HFF-Myc (cell line): ENCODE measurements around the gene DHRSX.

Experiments used
- DNase-seq: peaks from one replicate; pipeline ENCODE4 v3.0.0-alpha.2; 2011; ENCODE audit warnings: low read depth; ENCODE audit errors: extremely low read depth
- H3K4me3 ChIP-seq: replicated peaks from 2 replicates; pipeline ENCODE4 v1.5.1; 2011; ENCODE audit warnings: low read depth, mild to moderate bottlenecking, control low read depth, low read length
- TF ChIP-seq, protein P1 (sequence below): IDR thresholded peaks from 2 replicates; pipeline ENCODE4 v1.5.1; 2012; ENCODE audit warnings: mild to moderate bottlenecking, low read depth, low read length, control low read depth; ENCODE audit errors: missing control alignments

Gene DHRSX

DNA sequence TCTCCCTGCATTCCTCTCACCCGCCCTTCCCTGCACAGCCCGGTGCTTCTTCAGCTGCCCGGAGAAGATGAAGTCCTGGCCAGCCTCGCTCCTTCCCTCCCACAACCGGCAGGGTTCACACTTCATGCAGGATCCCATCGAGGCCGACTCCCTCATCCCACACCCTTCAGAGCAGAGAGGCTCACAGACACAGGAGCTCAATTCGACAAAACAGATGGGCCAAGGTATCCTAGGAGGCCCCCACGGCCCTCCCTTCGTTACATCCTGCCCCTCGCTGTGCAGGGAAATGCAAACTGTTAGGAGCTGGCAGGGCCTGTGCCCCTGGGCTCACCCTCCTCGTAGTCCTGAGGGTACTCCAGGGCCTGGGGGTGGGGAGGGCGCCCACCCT is 238.1 kb downstream of the DHRSX start:
- TF ChIP-seq, protein P1, sequence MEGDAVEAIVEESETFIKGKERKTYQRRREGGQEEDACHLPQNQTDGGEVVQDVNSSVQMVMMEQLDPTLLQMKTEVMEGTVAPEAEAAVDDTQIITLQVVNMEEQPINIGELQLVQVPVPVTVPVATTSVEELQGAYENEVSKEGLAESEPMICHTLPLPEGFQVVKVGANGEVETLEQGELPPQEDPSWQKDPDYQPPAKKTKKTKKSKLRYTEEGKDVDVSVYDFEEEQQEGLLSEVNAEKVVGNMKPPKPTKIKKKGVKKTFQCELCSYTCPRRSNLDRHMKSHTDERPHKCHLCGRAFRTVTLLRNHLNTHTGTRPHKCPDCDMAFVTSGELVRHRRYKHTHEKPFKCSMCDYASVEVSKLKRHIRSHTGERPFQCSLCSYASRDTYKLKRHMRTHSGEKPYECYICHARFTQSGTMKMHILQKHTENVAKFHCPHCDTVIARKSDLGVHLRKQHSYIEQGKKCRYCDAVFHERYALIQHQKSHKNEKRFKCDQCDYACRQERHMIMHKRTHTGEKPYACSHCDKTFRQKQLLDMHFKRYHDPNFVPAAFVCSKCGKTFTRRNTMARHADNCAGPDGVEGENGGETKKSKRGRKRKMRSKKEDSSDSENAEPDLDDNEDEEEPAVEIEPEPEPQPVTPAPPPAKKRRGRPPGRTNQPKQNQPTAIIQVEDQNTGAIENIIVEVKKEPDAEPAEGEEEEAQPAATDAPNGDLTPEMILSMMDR: no peak
- DNase-seq: no peak
- no peak overlapping the region for H3K4me3 ChIP-seq

DNA sequence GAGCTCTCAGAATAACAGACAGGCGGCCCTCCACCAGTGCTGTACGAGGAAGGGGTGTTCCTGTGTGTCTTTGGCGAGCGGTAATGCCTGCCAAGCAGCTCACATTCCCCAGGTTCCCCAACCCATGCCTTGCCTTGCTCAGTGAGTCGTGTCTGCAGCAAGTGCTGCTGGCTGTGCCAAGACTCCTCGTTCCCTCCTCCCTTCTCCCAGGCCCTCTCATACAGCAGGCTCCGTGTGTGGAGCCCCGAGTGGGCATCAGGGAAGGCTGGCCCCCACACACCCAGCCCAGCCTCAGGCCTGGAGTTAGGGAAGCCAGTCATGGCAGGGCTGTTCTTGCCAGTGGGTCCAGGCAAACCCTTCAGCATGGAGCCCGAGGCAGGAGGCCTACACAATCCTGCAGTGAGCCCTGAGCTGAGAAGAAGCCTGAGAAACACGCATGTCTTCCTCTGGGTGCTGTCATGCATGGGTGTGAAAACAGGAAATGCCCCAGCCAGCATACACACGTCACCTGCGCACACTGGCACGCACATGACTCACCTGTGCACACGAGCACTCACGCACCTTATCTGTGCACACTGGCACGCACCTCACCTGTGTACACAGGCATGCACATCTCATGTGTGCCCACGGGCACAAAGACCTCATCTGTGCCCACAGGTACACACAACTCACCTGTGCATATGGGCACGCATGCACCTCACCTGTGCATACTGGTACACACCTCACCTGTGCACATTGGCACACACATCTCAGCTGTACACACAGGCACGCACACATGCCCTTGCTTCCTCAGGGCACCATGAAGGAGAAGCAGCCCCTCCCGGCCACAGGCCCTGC is 238.7 kb downstream of the DHRSX start:
- H3K4me3 ChIP-seq: no peak overlapping the region
- no peak for DNase-seq
- TF ChIP-seq, protein P1: no peak

DNA sequence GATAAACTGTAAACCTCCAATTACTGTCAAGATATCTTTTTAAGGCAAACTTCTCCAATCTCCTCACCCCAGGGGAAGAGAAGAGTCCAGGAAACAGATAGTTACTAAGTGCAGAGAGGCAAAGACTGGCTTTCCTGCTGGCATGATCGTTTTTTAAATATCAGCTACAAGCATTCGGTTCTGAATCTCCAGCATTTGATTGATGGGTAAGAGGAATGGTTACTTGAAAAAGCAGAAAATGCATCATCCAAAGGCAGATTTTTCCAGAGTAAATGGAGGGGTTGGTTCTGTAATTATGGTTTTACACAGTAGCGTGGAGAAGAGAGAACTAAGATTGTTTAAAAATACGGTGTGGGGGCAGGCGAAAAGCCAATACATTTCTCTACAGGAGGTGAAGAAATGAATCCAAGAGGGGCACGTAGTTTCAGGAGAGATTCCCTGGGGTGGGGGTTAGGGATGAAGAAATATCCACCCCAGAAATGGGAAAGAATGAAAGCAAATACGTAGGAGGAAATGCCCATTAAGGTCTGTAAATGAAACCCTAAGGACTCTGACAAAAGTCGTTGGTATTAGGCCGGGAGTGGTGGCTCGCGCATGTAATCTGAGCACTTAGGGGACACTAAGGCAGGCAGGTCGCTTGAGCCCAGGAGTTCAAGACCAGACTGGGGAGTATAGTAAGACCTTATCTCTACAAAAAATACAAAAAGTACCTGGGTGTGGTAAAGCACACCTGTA is 248.3 kb downstream of the DHRSX start:
- H3K4me3 ChIP-seq: no peak overlapping the region
- TF ChIP-seq, protein P1: no peak
- no peak for DNase-seq

DNA sequence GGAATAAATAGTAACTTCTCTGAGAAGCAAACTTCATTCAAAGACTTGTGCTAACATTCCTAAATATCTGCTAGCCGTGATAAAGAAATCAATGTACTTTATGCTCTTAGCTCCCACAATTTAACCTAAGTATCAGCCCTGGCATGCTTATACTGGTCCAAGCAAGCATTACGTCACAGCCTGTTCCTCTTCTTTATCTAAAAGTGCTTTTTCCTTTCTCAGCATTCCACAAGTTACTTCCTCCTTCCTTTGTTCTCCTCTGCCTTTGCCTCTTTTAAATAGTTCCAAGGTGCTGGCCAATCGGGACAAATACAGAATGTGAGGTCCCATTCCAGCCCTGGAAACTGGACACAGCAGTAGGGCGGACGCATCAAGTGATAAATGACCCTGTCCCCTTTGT is 249.6 kb downstream of the DHRSX start:
- H3K4me3 ChIP-seq: no peak overlapping the region
- TF ChIP-seq, protein P1: no peak
- no peak for DNase-seq

DNA sequence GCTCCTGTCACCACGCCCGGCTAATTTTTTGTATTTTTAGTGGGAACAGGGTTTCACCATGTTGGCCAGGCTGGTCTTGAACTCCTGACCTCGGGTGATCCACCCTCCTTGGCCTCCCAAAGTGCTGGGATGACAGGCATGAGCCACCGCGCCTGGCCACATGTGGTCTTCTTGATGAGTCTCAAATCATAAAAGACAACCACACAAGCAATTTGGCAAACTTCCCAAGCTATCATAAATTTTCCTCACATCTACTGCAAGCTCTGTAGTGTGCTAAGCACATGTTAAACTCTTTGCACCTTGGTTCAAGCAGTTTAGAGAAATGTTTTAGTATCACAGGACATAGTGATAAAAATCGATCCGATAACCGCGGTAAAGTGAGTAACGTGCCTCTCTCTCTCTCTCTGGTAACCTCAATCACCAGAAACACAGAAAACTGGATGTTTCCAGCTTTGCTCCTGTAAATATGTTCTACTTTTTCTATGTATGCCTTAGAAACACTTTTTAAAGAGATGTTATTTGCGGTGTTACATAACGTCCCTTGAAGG is 256.8 kb downstream of the DHRSX start:
- DNase-seq: peak; percentile 80
- TF ChIP-seq, protein P1: no peak

DNA sequence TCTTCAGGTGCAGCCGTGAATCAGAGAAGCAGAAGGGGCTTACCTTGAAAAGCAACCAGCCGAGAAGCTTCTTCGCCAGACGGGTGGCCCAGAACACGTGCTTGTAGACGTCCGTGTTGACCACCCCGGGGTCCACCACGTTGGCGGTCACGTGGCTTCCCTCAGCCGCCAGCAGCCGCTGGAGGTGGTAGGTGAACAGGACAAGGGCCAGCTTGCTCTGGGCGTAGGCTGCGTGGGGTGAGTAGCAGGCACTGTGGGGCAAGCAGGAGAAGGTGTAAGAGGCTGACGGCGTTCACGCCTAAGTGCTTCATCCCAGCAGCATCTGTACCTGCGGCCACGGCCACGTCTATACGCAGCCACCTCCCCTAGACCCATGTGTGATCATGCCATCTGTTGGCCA is 257.8 kb downstream of the DHRSX start:
- no peak for DNase-seq
- TF ChIP-seq, protein P1: no peak
- no peak overlapping the region for H3K4me3 ChIP-seq

More for the DNA sequence above, 256.8 kb downstream of the DHRSX start:
- H3K4me3 ChIP-seq: no peak overlapping the region
